GM20000 (cell line): ENCODE results near the gene SH3BP4.

Experiments used
- DNase-seq: peaks from one replicate; pipeline ENCODE4 v3.0.0; 2012; ENCODE audit warnings: low spot score
- TF ChIP-seq, protein P1 (sequence below): IDR thresholded peaks from 2 replicates; pipeline ENCODE4 v1.5.1; 2012; ENCODE audit warnings: mild to moderate bottlenecking, control low read depth; ENCODE audit errors: extremely low read depth, missing control alignments

SH3BP4 gene

DNA sequence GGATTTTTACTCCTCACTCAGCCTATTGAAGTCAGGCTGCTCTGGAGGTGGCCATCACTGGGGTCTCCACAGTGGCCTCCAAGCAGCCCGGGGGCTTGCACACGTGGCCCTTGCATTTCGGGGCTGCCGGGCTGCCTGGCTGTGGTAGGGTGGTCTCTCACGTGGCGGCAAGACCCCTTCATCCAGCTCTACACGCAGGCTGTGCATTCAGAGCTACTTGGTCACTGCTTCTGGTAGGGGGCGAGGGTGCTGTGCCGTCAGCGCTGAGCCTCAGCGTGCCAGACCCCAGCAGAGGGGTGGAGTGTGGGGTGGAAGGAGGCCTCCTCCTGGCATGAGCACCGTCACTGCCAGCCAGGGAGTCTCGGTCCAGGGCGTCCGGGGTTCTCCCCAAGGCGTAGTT lies 80.6 kb downstream of the SH3BP4 start:
- TF ChIP-seq, protein P1, sequence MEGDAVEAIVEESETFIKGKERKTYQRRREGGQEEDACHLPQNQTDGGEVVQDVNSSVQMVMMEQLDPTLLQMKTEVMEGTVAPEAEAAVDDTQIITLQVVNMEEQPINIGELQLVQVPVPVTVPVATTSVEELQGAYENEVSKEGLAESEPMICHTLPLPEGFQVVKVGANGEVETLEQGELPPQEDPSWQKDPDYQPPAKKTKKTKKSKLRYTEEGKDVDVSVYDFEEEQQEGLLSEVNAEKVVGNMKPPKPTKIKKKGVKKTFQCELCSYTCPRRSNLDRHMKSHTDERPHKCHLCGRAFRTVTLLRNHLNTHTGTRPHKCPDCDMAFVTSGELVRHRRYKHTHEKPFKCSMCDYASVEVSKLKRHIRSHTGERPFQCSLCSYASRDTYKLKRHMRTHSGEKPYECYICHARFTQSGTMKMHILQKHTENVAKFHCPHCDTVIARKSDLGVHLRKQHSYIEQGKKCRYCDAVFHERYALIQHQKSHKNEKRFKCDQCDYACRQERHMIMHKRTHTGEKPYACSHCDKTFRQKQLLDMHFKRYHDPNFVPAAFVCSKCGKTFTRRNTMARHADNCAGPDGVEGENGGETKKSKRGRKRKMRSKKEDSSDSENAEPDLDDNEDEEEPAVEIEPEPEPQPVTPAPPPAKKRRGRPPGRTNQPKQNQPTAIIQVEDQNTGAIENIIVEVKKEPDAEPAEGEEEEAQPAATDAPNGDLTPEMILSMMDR = no peak
- no peak for DNase-seq

DNA sequence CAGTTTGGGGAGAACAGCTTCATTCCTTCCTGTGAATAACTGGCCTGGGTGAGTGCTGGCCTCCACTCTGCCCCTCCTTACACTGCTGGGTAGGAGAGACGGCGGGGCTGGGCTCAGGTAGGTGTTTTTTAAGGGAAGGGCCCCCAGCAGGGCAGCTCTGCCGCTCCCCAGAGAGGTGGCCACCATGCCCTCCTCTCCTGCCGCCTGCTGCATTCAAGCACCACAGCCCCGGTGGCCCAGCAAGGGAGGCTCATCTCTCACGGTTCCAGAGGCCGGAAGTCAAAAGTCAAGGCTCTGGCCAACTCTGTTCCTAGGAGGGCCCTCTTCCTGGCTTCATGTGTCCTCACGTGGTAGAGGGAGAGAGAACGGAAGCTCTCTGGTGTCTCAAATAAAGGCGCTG lies 81.1 kb downstream of the SH3BP4 start:
- TF ChIP-seq, protein P1 = no peak
- DNase-seq = no peak

DNA sequence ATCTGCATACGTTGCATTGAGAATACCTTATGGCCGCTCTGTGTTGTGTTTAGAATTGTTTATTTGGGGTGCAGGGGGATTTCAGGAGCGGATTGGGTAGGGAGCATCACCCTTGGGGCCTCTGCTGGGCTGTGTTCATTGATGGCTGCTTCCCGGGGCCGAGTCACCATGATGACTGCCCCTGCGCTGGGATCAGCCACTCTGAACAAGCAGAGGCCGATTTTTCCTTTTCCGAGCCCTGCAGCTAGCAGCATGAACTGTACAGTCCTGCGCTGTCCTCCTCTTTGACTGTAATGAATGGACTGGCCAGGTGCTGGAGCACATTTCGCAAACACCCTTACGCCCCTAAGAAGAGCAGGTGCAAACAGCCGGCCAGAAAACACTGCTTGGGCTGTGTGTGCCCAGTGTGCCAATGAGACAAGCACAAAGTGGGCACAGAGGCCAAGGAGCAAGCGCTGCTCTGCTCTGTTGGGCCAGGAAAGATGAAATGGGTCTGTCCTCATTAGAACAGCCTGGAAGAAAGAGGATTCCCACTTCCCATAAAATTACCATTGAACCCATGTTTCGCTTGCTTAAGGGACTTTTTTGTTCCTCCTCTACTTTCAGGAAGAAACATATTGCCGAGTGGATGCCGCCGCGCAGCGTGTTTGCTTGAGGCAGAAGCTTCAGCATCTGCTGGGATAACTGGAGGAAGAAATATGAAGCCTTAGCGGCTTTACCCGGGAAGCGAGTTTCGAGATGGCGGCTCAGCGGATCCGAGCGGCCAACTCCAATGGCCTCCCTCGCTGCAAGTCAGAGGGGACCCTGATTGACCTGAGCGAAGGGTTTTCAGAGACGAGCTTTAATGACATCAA lies 82.7 kb downstream of the SH3BP4 start:
- no peak for DNase-seq
- TF ChIP-seq, protein P1 = no peak

DNA sequence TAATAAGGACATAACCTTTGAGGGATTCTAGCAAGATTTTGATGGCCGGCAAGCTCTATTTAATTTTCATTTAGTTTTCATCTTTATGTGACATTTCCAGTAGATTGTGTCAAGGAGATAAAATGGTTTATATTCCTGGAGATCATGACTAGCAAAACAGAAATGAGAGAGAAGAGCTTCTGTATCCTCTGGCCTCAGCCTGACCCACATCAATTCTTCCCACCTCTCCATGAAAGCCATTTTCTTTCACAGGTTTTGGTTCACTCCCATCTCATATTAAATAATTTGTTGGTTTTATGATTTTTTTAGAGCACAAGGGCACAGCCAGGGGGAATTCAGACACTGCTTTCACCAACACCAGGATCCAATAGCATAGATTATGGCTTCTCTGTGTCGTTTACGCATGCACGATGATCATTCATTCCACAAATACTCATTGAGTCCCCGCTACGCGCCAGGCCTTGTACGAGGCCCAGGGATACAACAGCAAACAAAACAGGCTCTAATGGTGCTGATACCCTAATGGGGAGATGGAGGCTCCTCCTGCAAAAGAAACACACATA lies 85.9 kb downstream of the SH3BP4 start:
- TF ChIP-seq, protein P1 = no peak
- DNase-seq = no peak

DNA sequence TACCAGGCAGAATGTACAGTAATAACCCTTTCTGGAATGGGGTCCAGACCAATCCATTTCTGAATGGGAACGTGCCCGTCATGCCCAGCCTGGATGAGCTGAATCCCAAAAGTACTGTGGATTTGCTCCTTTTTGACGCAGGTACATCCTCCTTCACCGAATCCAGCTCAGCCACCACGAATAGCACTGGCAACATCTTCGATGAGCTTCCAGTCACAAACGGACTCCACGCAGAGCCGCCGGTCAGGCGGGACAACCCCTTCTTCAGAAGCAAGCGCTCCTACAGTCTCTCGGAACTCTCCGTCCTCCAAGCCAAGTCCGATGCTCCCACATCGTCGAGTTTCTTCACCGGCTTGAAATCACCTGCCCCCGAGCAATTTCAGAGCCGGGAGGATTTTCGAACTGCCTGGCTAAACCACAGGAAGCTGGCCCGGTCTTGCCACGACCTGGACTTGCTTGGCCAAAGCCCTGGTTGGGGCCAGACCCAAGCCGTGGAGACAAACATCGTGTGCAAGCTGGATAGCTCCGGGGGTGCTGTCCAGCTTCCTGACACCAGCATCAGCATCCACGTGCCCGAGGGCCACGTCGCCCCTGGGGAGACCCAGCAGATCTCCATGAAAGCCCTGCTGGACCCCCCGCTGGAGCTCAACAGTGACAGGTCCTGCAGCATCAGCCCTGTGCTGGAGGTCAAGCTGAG lies 89.6 kb downstream of the SH3BP4 start:
- TF ChIP-seq, protein P1 = no peak
- DNase-seq = no peak

DNA sequence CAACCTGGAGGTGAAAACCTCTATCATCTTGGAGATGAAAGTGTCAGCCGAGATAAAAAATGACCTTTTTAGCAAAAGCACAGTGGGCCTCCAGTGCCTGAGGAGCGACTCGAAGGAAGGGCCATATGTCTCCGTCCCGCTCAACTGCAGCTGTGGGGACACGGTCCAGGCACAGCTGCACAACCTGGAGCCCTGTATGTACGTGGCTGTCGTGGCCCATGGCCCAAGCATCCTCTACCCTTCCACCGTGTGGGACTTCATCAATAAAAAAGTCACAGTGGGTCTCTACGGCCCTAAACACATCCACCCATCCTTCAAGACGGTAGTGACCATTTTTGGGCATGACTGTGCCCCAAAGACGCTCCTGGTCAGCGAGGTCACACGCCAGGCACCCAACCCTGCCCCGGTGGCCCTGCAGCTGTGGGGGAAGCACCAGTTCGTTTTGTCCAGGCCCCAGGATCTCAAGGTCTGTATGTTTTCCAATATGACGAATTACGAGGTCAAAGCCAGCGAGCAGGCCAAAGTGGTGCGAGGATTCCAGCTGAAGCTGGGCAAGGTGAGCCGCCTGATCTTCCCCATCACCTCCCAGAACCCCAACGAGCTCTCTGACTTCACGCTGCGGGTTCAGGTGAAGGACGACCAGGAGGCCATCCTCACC lies 90.2 kb downstream of the SH3BP4 start:
- TF ChIP-seq, protein P1 = no peak
- DNase-seq = no peak
